PC-9 (cell line): Measurements from ENCODE around the gene LMAN1L. TPM values are rescaled to one million over a fixed set of nuclear protein-coding genes. Genes with fewer than 3 reads are reported as not detected.
A peak's percentile ranks its signal among the peaks of the same experiment; 100 is the strongest.

Experiments used
- BruUV-seq: library from RNA; stranded (reverse); fragments of 400-500 nt; replicated peaks from 2 replicates; lab custom pipeline; 2021; lab: Mats Ljungman, UMichigan
- CTCF ChIA-PET: fragments of 300-600 bp; sonication (Branson Sonifier 250); formaldehyde crosslinking; loops from one replicate; lab custom pipeline; 2022; ENCODE audit warnings: antibody characterized with exemption; lab: Charles Lee
- POLR2A ChIA-PET: fragments of 300-600 bp; sonication (Branson Sonifier 250); formaldehyde crosslinking; loops from one replicate; lab custom pipeline; 2022; ENCODE audit warnings: antibody characterized with exemption; ENCODE audit not compliant: unreplicated experiment; lab: Charles Lee
- DNase-seq, 2 experiments: peaks; one replicate each; pipeline versions ENCODE4 v3.0.0 to v3.0.0-alpha.2; 2015 to 2022; ENCODE audit warnings: mixed read lengths in 1 of 2
- H2AFZ ChIP-seq: fragments of 200-600 bp; sonication (generic); 2 replicates; pipeline ENCODE4 v1.8.1; 2017; ENCODE audit warnings: antibody characterized with exemption
- H3F3A ChIP-seq: fragments of 200-600 bp; sonication (generic); 2 replicates; pipeline ENCODE4 v1.8.1; 2017; ENCODE audit warnings: antibody characterized with exemption, mild to moderate bottlenecking, low read depth; ENCODE audit not compliant: insufficient read depth
- H3K27ac ChIP-seq: fragments of 200-600 bp; sonication (generic); 2 replicates; pipeline ENCODE4 v1.6.1; 2016; ENCODE audit warnings: mixed run types
- H3K27me3 ChIP-seq: fragments of 200-600 bp; sonication (generic); 2 replicates; pipeline ENCODE4 v1.6.1; 2016; ENCODE audit warnings: low read depth, mixed run types; ENCODE audit not compliant: insufficient read depth
- H3K36me3 ChIP-seq: fragments of 200-600 bp; sonication (generic); 2 replicates; pipeline ENCODE4 v1.6.1; 2016; ENCODE audit warnings: low read depth, mixed run types
- H3K4me1 ChIP-seq: fragments of 200-600 bp; sonication (generic); replicated peaks from 2 replicates; pipeline ENCODE4 v1.6.1; 2016; ENCODE audit warnings: mixed run types; ENCODE audit not compliant: insufficient read depth
- H3K4me2 ChIP-seq: fragments of 200-600 bp; sonication (generic); 2 replicates; pipeline ENCODE4 v1.6.1; 2017; ENCODE audit warnings: mixed run types
- H3K4me3 ChIP-seq: fragments of 200-600 bp; sonication (generic); 2 replicates; pipeline ENCODE4 v1.6.1; 2016; ENCODE audit warnings: mixed run types
- H3K79me2 ChIP-seq: fragments of 200-600 bp; sonication (generic); 2 replicates; pipeline ENCODE4 v1.6.1; 2017; ENCODE audit warnings: low read depth, mixed run types
- H3K9me2 ChIP-seq: fragments of 200-600 bp; sonication (generic); 2 replicates; pipeline ENCODE4 v1.8.1; 2017; ENCODE audit warnings: mild to moderate bottlenecking; ENCODE audit not compliant: insufficient read depth
- H3K9me3 ChIP-seq: fragments of 200-600 bp; sonication (generic); 2 replicates; pipeline ENCODE4 v1.8.1; 2016; ENCODE audit warnings: low read depth; ENCODE audit not compliant: insufficient read depth
- H4K20me1 ChIP-seq: fragments of 200-600 bp; sonication (generic); 2 replicates; pipeline ENCODE4 v1.8.1; 2017; ENCODE audit not compliant: insufficient read depth
- CTCF ChIP-seq: fragments of 200-600 bp; sonication (generic); conservative IDR thresholded peaks from 2 replicates; pipeline ENCODE4 v1.6.1; 2017; ENCODE audit warnings: mixed run types, antibody characterized with exemption, mild to moderate bottlenecking, moderate library complexity
- EZH2 ChIP-seq: fragments of 200-600 bp; sonication (generic); IDR thresholded peaks from 2 replicates; pipeline ENCODE4 v1.8.0; 2017; ENCODE audit warnings: antibody characterized with exemption, low read depth
- intact Hi-C: fragments of 100-400 bp; cut with micrococcal nuclease; formaldehyde crosslinking; loops from one replicate; pipeline ENCODE4 v1.10.0; 2022; ENCODE audit not compliant: unreplicated experiment
- total RNA-seq: library from RNA; stranded (reverse); gene quantifications from 2 replicates; pipeline ENCODE4 v1.2.3, GENCODE V29; 2021

LMAN1L gene
- total RNA-seq, 1 experiment from 2014 or later = not detected

- no peaks in the 10 kb centered on the region for H3K9me3 ChIP-seq
- POLR2A ChIA-PET = interaction anchor here (0.6 kb wide), 1 partner anchor 417 kb away, joined by 20 read pairs; no protein-coding TSS in a partner anchor
- H3K4me2 ChIP-seq = no peak overlapping the region
- no peak overlapping the region for H2AFZ ChIP-seq
- H3K27ac ChIP-seq = no peak overlapping the region
- no peaks in the 10 kb centered on the region for H3K36me3 ChIP-seq
- no peak for DNase-seq
- H4K20me1 ChIP-seq = no peaks in the 10 kb centered on the region; the same call in 1 of the 2 replicates
- intact Hi-C loops = no loop called here
- no peak overlapping the region for H3K4me3 ChIP-seq
- no peaks in the 10 kb centered on the region for H3K79me2 ChIP-seq
- H3F3A ChIP-seq = peaks cover 7% of the 10 kb centered on the region; the same call in 1 of the 2 replicates
- BruUV-seq = no TSS peak
- no peaks in the 10 kb centered on the region for H3K27me3 ChIP-seq
- CTCF ChIA-PET = interaction anchor here (1.3 kb wide), 1 partner anchor 61 kb away, joined by 4 read pairs; no protein-coding TSS in a partner anchor
- no peaks in the 10 kb centered on the region for H3K9me2 ChIP-seq
- peaks cover 11% of the 10 kb centered on the region for H3K4me1 ChIP-seq
- no peak for TF ChIP-seq CTCF
- TF ChIP-seq EZH2 = no peak
Observed at GRCh38 chr15:74840851-74841775, 28.5 kb downstream of the LMAN1L start.

GRCh38 chr15:74841891-74842373 is 29.3 kb downstream of the LMAN1L start:
- Histone ChIP-seq H3K4me1 (peaks cover 11% of the 10 kb centered on the region), H3K4me3 (peak overlapping the region; percentile 91), H3K9me3 (no peaks in the 10 kb centered on the region), H3K27ac (no peak overlapping the region), H3K4me2 (peak overlapping the region; percentile 79), H2AFZ (no peak overlapping the region), H3K27me3 (no peaks in the 10 kb centered on the region), H3K79me2 (no peaks in the 10 kb centered on the region), H3K36me3 (no peaks in the 10 kb centered on the region), H4K20me1 (no peaks in the 10 kb centered on the region), H3F3A (peaks cover 11% of the 10 kb centered on the region; the same call in 1 of the 2 replicates), H3K9me2 (no peaks in the 10 kb centered on the region)
- TSS peak; percentile 35 for BruUV-seq
- no peak for TF ChIP-seq EZH2
- TF ChIP-seq CTCF = no peak
- ChIA-PET CTCF (interaction anchor here (1.3 kb wide), 1 partner anchor 60 kb away, joined by 4 read pairs; no protein-coding TSS in a partner anchor), POLR2A (interaction anchor here (0.6 kb wide), 1 partner anchor 418 kb away, joined by 20 read pairs; no protein-coding TSS in a partner anchor)
- DNase-seq = no peak
- intact Hi-C loops = loop anchor here (2.0 kb wide), 1 partner anchor 59 kb away; no protein-coding TSS in a partner anchor
